Activated CD8-positive, alpha-beta memory T cell treated with anti-CD3 and anti-CD28 coated beads, Interleukin-2, amount 50 U/mL, for 48 hours (primary cell): ENCODE measurements around the gene ANKH.

ENCODE experiments used
- DNase-seq: peaks from one replicate; pipeline ENCODE4 v3.0.0-alpha.2; 2020

The ANKH gene

DNA sequence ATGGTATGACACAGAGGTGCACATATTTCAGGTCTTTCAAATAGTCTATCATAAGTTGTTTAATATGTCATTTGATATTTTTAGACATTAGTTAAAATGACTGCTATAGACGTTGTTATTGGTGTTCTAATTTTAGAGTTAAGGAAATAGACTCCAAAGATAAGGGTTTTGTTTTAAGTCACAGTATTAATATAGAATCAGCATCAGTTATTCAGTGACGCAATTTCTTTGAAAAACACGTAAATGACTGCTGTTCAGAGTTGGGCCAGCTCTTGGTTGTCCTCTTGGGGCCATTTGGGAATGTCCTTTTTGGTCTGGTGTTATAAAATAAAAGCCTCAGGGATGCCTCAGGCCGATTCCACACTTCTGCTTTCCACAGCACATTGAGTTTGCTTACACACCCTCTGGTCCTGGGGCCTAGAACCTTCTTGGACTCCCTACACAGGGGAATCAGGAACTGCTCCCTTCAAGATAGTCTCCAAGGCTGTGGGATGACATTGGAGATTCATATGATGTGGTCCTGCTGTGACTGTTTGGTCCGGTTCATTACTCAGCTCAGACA is 192.7 kb downstream of the ANKH start:
- DNase-seq: no peak

DNA sequence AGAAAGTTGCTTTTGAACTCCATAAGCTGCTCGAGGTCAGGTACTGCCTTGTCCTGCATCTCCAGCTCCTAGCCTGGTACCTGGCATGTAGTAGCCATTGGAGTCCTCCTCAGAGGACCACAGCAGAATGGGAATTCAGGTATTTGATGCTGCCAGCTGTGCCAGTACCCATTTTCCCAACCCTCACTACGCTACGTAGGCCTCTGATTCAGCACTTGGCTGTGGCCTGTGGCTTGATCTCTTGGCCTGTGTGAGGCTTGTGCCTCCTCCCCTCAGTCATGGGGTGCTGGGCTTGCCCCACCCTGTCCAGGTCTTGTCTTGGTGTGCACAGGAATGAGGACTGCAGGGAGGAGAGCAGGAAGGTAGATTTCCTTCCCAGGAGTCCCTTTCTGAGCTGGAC is 195.3 kb downstream of the ANKH start:
- DNase-seq: peak; percentile 68

DNA sequence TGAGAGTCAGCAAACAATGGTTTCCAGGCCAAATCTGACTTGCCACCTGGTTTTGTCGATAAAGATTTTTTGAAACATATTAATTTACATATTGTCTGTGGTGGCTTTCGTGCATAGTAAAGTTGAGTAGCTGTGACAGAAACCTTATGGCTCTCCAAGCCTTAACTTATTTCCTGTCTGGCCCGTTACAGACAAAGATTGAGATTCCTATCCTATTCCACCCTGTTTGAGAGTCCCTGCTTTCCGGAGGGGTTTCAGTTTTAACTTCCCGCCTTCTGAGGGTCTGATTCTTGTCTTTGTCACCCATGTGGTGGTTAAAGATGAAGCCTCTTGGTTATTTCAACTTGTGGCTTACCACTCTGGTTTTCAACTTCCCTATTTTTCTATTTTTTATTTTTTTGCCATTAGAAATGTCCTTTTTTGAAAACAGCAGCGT is 195.7 kb downstream of the ANKH start:
- DNase-seq: no peak

DNA sequence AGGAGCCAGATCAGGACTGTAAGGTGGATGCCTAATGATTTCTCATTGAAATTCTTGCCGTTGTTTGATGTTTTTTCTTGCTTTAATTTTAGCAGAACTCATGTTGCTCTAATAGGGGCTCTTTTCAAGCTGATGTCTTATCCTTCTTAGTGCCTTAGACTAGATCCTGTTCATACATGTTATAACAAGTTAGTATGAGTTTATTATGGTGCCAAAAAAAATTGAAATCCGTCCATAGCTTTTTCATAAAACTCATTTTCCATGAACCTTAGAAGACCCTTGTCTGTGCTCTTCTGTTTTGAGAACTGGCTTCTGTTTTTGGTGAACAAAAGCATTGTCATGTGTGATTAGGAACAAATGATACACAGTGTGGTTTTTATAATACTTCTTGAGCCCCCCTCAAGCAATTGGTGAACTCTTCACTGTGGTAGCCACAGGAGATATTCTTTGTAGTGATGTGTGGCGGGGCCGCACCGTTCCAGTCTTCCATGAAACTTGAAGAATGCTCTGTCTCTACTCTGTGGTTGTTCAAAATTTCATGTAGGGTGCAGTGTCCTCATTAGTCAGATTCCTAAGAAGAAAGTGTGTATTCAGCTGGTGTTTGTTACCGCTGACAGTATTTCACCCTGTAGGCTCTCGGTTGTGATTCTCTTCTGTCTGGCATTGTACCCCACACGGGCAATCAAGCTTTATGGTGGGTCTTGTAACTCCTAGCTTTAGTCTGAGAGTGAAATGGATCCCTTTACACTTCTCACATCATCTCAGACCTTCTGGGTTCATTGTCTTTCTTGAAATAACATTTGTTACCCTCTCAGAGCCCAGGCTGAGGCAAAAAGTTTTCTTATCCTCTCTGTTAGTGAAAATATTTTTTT is 196.4 kb downstream of the ANKH start:
- DNase-seq: no peak

DNA sequence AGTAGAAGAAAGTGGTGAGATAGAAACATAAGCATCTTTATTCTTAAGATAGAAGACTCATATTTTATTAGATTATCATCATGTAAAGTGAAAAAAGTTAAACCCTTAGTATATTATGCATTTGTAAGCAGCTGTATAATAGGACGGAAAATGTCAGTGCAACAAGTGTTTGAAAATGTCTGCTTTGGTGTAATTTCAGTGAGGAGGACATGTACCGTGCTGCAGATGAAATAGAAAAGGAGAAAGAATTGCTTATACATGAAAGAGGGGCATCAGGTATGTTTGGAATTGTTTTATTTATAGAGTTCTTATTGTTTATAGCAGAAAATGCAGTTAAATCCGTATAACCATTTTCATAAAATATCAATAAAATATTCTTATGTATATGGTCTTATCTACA is 198.1 kb downstream of the ANKH start:
- DNase-seq: no peak

DNA sequence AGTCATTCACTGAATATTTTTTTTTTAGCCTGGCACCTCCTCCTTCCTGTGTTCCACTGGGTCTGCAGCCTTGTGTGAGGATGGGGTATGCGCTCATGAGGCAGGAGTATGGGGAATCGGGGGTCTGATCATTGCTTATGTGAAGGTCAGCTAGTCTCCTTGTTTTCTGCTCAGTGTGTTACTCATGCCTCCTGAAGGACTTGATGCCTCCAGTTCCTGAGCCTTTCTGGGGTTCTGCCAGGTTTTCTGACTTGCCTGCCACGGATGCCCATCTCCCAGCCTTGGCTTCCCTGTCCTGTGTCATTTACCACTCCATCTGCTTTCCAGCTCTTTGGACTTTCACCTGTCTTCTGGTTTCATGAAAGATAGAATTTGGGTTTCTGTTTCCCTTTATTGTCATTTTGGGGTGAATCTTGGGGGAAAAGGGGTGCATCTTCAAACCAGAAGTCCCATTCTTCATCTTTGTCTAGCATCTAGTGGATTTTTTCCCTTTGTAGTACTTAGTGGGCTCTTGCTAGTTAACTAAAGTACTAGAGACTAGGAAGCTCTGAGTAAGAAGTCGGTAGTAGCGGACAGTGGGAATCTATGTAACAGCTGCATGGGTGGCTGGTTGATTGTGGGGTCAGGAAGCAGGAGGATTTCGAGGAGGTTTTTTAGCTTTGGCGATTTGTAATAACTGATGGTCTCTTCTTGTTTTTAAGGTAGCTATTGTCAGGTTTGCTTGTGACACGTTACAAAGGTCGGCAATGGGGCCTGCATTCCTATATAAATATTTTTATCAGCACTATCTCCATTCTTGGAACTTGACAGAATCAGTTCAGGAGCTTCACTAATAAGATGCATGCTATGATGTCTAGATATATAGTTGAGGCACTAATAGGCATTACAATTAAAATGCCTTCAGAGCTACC is 198.8 kb downstream of the ANKH start:
- no peak for DNase-seq

DNA sequence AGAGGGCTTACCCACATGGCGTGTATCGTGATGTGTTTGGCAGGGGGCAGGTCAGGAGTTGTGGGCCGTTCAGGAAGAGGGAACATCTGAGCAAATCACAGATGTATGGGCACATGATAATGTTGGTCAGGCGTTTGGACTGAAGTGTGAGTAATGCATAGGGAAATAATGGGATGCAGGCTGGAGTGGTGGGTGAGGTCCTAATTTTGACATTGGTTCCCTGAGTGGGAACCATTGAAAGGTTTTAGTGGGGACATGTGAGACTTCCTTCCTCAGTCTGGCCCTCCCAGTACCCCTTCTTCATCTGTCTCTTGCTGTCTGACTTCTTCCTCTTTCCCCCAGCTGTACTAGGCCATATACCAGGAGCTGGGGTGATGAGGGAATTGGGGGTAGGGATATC is 199.5 kb downstream of the ANKH start:
- no peak for DNase-seq

DNA sequence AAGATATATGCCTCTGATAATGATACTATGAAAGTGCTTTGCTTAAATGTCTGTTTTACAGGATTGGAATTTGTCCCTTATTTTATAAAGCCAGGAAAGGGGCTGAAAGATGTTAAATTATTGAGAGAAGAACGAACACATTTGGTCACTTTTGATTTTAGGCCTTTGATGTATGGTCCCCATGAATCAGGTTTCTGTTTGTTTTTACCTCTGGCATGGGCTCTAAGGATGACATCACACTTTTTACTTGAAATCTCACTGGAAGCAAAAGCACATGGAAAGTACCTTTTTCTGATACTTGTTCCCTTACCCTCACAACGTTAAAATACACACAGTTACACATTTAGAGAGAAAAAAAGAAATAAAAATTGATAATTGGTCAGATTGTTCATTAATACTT is 200.2 kb downstream of the ANKH start:
- DNase-seq: no peak

DNA sequence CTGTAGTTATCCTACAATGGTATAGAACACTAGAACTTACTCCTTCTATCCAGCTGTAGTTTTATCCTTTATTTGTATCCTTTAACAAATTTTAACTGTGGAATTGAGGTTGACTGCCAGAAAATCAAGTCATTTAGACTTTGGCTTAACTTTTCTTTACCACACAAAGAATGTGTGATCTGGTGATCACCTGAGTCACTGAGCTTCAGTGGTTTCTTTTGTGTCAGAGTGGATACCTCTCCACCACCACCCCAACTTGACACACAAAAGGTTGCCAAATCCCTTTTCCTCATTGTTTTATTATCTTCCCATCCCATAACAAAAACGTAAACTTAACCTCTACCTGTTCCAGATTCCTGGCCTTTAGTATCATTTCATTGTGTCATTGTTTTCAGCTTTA is 201.6 kb downstream of the ANKH start:
- no peak for DNase-seq

DNA sequence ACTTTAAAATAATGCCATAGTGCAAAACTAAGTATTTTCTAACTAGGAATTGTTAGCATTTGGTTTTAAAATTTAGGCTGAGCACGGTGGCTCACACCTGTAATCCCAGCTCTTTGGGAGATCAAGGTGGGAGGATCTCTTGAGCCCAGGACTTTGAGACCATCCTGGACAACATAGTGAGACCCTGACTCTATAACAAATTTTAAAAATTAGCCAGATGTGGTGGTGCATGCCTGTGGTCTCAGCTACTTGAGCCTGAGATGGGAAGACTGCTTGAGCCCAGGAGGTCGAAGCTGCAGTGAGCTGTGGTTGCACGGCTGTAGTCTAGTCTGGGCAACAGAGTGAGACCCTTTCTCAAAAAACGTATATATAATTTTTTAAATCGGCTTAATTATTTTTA is 202.2 kb downstream of the ANKH start:
- no peak for DNase-seq

DNA sequence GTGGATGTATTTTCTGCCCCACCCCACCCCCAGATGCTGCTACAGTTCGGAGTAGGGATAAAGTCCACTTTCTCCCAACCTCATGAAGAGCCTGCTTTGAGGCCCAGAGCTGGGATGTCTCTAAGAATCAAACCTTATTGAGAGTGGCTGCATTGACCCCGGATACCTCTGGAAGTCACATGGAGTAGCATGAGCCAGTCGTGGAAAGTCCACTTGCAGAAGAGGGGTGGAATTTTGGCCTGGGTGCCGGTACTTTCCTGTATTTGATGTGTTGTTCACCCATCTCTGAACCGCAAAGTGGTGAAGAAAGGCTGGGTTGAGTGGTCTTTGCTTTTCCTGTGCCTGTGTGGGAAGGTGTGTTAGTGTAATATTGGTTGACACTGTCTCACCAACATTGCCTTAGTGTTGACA is 203.4 kb downstream of the ANKH start:
- DNase-seq: peak; percentile 75

DNA sequence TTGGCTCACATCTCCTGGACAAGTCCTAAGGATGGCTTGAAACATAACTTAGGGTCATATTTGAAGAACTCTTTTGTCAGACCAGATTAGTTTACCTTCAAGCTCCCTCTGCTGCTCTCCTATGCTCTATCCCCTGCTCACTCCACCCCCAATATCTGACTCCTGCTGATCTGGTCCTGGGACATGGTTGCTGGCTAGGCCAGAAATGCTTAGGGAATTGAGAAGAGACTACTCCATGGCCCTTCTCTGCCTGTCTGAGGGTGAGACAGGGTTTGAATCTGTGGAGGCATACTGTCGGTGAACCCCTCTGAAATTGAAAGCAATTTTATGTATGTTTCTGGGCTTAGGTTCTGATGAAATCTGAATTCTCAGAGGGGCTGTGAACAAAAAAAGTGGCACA is 203.8 kb downstream of the ANKH start:
- no peak for DNase-seq

DNA sequence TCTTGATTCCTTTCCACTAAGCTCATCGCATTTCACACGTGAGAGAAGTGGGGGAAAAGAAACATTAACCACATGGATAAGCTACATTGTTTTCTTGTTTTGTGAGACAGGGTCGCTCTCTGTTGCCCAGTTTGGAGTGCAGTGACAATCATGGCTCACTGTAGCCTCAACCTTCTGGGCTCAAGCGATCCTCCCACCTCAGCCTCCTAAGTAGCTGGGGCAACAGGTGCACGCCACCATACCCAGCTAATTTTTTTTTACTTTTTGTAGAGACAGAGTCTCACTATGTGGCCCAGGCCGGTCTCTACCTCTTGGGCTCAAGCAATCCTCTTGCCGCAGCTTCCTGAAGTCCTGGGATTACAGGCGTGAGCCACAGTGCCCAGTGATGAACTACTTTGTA is 204.3 kb downstream of the ANKH start:
- DNase-seq: no peak

DNA sequence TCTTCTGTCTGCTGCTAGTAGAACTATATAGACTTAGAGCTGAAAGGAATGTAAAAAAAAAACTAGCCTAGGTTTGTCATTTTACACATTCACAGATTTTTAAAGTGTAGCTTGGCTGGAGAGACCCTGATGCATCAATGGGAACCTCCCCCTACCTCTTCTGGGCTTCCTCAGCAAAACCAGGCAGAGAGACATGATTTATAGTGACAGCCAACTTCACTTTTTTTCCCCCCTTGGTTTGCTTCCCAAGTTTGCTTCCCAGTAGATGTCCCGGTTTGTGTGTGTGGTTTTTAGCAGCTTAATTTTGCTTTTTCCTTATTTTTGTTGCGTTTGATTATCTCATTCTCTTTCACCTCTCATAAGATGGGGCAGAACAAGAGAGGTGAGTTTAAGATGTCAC is 205.2 kb downstream of the ANKH start:
- DNase-seq: no peak

DNA sequence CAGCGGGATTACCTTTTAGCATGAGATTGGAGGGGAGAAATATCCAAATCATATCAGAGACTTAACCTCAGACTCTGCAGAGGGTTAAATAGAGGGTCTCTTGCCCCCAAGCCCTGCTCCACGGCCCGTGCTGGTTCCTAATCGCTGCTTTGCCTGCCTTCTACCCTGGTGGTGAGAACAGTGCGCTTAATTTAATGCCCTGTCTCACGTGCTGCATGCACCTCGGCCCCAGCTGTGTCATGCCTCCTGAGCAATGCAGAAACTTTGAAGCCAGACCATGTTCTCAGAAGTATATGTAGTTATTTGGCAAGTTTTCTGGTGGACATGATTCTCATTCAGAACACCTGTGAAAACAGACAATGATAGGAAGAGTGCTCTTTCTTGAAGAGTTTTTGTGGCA is 205.6 kb downstream of the ANKH start:
- DNase-seq: peak; percentile 75

DNA sequence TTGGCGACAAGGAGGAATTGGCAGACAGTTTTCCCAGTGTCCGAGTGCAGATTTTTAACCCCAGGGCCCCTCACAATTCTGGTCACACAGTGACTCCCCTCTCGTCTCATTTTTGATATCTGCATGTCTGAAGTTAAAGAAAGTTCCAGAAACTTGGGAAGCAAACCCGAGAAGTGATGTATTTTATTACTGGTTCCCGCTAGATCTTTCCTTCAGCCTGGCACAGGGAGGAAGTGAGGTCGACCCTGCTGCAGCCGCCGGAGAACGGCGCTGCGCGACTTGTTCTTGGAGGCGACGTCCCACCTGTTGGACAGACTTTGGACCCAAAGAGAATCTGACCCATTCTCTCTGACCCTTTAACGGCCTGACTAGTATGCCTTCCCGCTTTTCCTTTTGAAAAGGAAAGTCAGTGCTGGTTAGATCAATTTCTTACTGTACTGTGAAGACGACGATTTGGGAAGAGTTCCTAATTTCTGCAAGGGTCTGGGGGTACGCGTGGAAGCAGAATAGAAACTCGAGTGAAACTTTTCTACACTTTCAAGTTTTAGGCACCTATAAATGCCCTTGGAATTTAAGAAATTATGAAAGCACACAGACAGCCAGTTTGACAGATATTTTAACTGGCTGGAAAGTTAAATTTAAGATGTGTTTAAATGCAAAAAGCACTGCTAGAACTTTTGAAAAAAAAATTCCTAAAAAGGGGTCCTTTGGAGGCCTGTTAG is 206.3 kb downstream of the ANKH start:
- no peak for DNase-seq

DNA sequence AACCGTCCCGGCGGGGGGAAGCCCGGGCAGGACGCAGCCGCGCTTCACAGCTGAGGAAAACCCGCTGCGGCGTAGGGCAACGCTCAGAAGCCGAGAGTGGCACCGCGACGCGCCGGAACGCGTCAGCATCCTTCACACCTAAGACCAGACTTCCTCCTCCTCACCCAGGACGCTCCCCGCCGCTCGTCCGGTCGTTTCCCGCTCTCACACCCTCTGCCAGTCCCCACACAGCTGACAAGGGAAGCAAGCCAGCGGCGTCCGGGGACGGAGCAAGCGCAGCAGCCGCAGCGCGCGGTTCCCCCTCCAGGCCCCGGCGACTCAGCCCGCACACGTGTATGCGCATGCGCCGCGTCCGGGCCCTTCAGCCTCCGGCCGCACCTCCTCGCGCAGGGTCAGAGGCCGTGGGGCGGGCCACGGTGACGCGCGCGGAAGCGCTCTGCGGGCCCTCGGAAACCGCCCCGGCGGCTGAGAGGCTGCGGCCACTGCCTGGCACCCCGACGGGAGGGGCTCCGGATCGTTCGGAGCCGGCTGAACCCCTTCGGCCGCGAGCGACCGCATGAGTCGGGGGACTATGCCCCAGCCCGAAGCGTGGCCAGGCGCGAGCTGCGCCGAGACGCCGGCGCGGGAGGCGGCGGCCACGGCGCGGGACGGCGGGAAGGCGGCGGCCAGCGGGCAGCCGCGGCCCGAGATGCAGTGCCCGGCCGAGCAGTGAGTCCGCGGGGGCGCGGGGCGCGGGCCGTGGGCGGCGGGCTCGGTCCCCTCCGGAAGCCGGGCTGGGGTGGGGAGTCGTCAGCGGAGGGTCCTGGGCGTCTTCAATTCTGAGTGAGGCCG is 207.1 kb downstream of the ANKH start, which contains the start of gene OTULIN:
TSS of gene OTULIN (plus strand) at position 449 of the 831 bp plus-strand sequence. CDS start at position 557, 108 bp downstream.
- DNase-seq: peak; percentile 95

DNA sequence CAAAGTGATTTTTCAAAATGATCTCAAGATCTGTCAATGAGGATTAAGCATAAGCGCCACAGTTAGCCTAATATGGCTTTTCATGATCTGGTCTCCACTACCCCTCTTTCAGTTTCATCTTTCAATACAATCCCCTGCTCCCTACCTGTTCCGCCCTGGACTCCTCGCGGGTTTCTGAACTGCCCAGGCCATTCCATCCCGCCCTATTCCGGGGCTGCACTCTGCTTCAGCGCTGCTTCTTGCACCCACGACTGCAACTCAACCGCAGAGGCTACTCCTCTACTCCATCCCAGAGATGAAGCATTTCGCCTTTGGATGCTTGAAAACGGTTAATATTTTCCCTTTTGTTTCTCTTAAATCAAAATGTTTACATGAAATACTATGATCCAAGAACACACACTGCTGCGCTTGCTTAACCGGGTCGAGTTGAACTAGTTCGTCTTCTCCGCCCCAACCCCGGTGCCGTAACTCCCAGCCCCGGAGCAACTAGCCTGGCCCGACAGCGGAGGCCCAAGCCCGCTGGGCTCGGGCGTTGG is 207.8 kb downstream of the ANKH start:
- DNase-seq: no peak

DNA sequence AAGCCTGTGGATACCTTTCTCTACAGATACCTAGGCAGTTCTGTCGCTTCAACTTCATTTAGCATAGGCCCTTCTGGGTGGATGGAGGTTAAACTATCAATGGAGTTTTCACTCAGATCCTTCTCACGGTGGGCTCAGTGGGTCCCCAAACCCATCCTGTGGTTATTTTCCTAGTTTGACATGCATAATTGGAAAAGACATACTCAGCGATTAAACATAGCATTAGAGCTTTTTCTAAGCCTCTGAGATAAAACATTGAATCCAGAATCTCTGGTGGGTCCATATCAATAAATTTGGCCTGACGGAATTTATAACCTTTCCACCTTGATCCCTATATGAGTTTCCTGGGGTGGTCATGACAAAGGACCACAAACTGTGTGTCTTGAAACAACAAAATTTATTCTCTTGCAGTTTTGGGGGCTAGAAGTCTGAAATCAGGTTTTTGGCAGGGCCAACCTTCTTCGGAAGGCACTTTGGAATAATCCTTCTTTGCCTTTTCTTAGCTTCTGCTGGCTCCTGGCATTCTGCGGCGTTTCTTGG is 208.8 kb downstream of the ANKH start:
- no peak for DNase-seq

DNA sequence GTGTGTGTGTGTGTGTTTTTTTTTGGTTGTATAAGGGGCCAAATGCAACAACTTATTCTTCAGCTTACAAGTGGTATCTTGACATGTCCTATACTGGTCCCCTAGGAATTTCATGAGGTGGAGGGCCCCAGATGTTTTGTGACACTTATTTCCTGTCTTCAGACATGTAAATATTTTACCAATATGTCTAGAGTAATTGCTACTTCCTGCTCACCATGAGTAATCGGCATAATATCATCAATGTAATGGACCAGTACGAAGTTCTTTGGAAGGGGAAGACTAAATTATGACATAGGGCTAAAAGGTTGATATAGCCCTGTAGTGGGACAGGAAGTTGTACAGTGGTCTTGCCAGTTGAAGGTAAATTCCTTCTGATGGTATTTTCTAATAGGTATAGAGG is 210.7 kb downstream of the ANKH start:
- DNase-seq: no peak
